Neural cell (in vitro differentiated cells): Measurements from ENCODE around the gene VLDLR.

Source experiments
- CTCF ChIP-seq: fragments of 450-650 bp; IDR thresholded peaks from 2 replicates; pipeline ENCODE4 v1.5.1; 2014; ENCODE audit warnings: antibody characterized with exemption, mild to moderate bottlenecking, moderate library complexity; ENCODE audit not compliant: poor library complexity, severe bottlenecking
- EP300 ChIP-seq: fragments of 450-650 bp; conservative IDR thresholded peaks from 2 replicates; pipeline ENCODE4 v1.6.1; 2014; ENCODE audit warnings: antibody characterized with exemption, mild to moderate bottlenecking, moderate library complexity; ENCODE audit not compliant: poor library complexity, severe bottlenecking
- EZH2 ChIP-seq: fragments of 200-600, 300-800 bp; shearing (Covaris generic), sonication (generic); IDR thresholded peaks from 2 replicates; pipeline ENCODE4 v1.6.1; 2014; ENCODE audit warnings: antibody characterized with exemption, low read length, borderline replicate concordance, mild to moderate bottlenecking; ENCODE audit not compliant: insufficient read depth, poor library complexity, severe bottlenecking
- POLR2AphosphoS5 ChIP-seq: IDR thresholded peaks from 2 replicates; pipeline ENCODE4 v1.6.1; 2012
- REST ChIP-seq: IDR thresholded peaks from 2 replicates; pipeline ENCODE4 v1.6.1; 2012; ENCODE audit warnings: borderline replicate concordance
- SMC3 ChIP-seq: fragments of 450-650 bp; conservative IDR thresholded peaks from 2 replicates; pipeline ENCODE4 v1.6.1; 2014; ENCODE audit warnings: antibody characterized with exemption, mild to moderate bottlenecking, moderate library complexity; ENCODE audit not compliant: poor library complexity

GRCh38 chr9:2615497-2615896, 6.1 kb upstream of the VLDLR start:
- TF ChIP-seq CTCF (no peak), EP300 (no peak), REST (no peak), EZH2 (no peak), SMC3 (no peak), POLR2AphosphoS5 (no peak)
